CD4-positive, alpha-beta T cell (primary cell): ENCODE data around the gene PTTG1IP. TPM values are rescaled to one million over a fixed set of nuclear protein-coding genes. Genes with fewer than 3 reads are reported as not detected.

Experiments
- ATAC-seq: fragments of 200-7000 bp; cut with Tn5 transposase; one replicate; pipeline ENCODE4 v1.10.0; 2022; ENCODE audit warnings: mild to moderate bottlenecking; ENCODE audit not compliant: poor library complexity
- CTCF ChIA-PET: fragments of 350-600 bp; sonication (Branson Sonifier 250); formaldehyde crosslinking; loops from one replicate; lab custom pipeline; 2021; ENCODE audit warnings: antibody characterized with exemption, inconsistent platforms; lab: Charles Lee
- POLR2A ChIA-PET: fragments of 350-600 bp; sonication (Branson Sonifier 250); formaldehyde crosslinking; loops from one replicate; lab custom pipeline; 2021; ENCODE audit warnings: antibody characterized with exemption, inconsistent platforms; lab: Charles Lee
- DNase-seq, 14 experiments: peaks; one replicate each; pipeline ENCODE4 v3.0.0-alpha.2; 2013 to 2020; ENCODE audit warnings: mixed read lengths in 2 of 14
- H3K27ac ChIP-seq, 2 donors: one replicate each; pipeline versions ENCODE4 v1.5.1 to v1.7.0; 2013; ENCODE audit warnings: low read length in 2 of 2, low read depth in 1 of 2, mild to moderate bottlenecking in 1 of 2
- H3K27me3 ChIP-seq, 2 experiments: 1 replicate in 1 of 2; 2 replicates in 1 of 2; pipeline versions ENCODE4 v1.6.1 to v1.7.0; 2013; ENCODE audit warnings: low read length in 2 of 2, control low read depth in 1 of 2, mild to moderate bottlenecking in 1 of 2, moderate library complexity in 1 of 2; ENCODE audit not compliant: insufficient read depth in 2 of 2, control insufficient read depth in 1 of 2
- H3K36me3 ChIP-seq: one replicate; pipeline ENCODE4 v1.6.1; 2013; ENCODE audit warnings: low read length, control low read depth; ENCODE audit not compliant: insufficient read depth
- H3K4me1 ChIP-seq: one replicate; pipeline ENCODE4 v1.6.1; 2013; ENCODE audit warnings: low read length, control low read depth; ENCODE audit not compliant: insufficient read depth
- H3K4me3 ChIP-seq: one replicate; pipeline ENCODE4 v1.5.1; 2013; ENCODE audit warnings: mild to moderate bottlenecking, low read length, moderate library complexity
- H3K9me3 ChIP-seq, 2 experiments: 1 replicate in 1 of 2; 2 replicates in 1 of 2; pipeline versions ENCODE4 v1.6.1 to v1.7.0; 2013; ENCODE audit warnings: low read length in 2 of 2, mild to moderate bottlenecking in 2 of 2, control low read depth in 1 of 2, moderate library complexity in 1 of 2; ENCODE audit not compliant: control insufficient read depth in 1 of 2, insufficient read depth in 1 of 2
- H3K27ac Mint-ChIP-seq: one replicate; pipeline ENCODE4 v1.8.0; 2020; ENCODE audit warnings: mixed read lengths
- H3K27me3 Mint-ChIP-seq: one replicate; pipeline ENCODE4 v1.8.0; 2021; ENCODE audit warnings: mixed read lengths
- H3K36me3 Mint-ChIP-seq: one replicate; pipeline ENCODE4 v1.8.0; 2021; ENCODE audit warnings: low read depth, mixed read lengths
- H3K4me1 Mint-ChIP-seq: one replicate; pipeline ENCODE4 v1.8.0; 2021; ENCODE audit warnings: low read depth, mixed read lengths
- H3K4me3 Mint-ChIP-seq: one replicate; pipeline ENCODE4 v1.8.0; 2020; ENCODE audit warnings: mild to moderate bottlenecking, mixed read lengths
- H3K9me3 Mint-ChIP-seq: one replicate; pipeline ENCODE4 v1.8.0; 2020; ENCODE audit warnings: mixed read lengths
- CTCF ChIP-seq: fragments of 200-600 bp; IDR thresholded peaks from one replicate; pipeline ENCODE4 v1.8.0; 2022; ENCODE audit warnings: antibody characterized with exemption, mild to moderate bottlenecking
- intact Hi-C, 2 experiments: fragments of 100-400 bp; cut with DNase I in 1 of 2; cut with micrococcal nuclease in 1 of 2; formaldehyde crosslinking; loops; one replicate each; pipeline versions ENCODE4 v1.15.1 to v1.9.0; 2023 to 2025; cut with DNase I, micrococcal nuclease
- total RNA-seq, 174 experiments: library from RNA in 2 of 174; stranded (reverse) in 2 of 174; gene quantifications; one replicate each; pipeline ENCODE4 v1.2.3 and lab custom pipeline; 2021 to 2026

PTTG1IP gene
- total RNA-seq, 2 experiments from 2014 or later = 99.0 to 99.5 TPM

- Histone ChIP-seq H3K4me3 (peak overlapping the region; percentile 20), H3K36me3 (peaks cover 50% of the 10 kb centered on the region), H3K4me1 (peaks cover 80% of the 10 kb centered on the region), H3K9me3 (no peaks in the 10 kb centered on the region), H3K27ac (peak overlapping the region; percentile 15 to 30), H3K27me3 (no peaks in the 10 kb centered on the region)
- ChIA-PET POLR2A (interaction anchor here (2.4 kb wide), 1 partner anchor 8 kb away, joined by 11 read pairs; the partner anchor contains the start of gene PTTG1IP), CTCF (no interaction called here)
- Mint-ChIP-seq H3K27me3 (no peaks in the 10 kb centered on the region), H3K4me3 (peak overlapping the region; percentile 71), H3K36me3 (peaks cover 63% of the 10 kb centered on the region), H3K27ac (peak overlapping the region; percentile 58), H3K4me1 (peaks cover 83% of the 10 kb centered on the region), H3K9me3 (no peaks in the 10 kb centered on the region)
- intact Hi-C loops = no loop called here
- peak in 4 of 14 experiments; percentile 46 to 62 (median 54) for DNase-seq
- no peak for TF ChIP-seq CTCF
- ATAC-seq = peak; percentile 33
These were observed 7.8 kb downstream of the PTTG1IP start for GRCh38 chr21:44865561-44866280.

- Mint-ChIP-seq H3K9me3 (no peaks in the 10 kb centered on the region), H3K4me3 (no peak overlapping the region), H3K27me3 (no peaks in the 10 kb centered on the region), H3K4me1 (peaks cover 58% of the 10 kb centered on the region), H3K27ac (no peak overlapping the region), H3K36me3 (peaks cover 76% of the 10 kb centered on the region)
- Histone ChIP-seq H3K36me3 (peaks cover 72% of the 10 kb centered on the region), H3K27ac (no peak overlapping the region), H3K4me3 (no peak overlapping the region), H3K9me3 (no peaks in the 10 kb centered on the region), H3K27me3 (no peaks in the 10 kb centered on the region), H3K4me1 (peaks cover 54% of the 10 kb centered on the region)
- DNase-seq (no peak), ATAC-seq (no peak)
- CTCF ChIA-PET = no interaction called here
- POLR2A ChIA-PET = interaction anchor here (2.4 kb wide), 1 partner anchor 10 kb away, joined by 11 read pairs; the partner anchor contains the start of gene PTTG1IP
- TF ChIP-seq CTCF = no peak
- intact Hi-C loops = no loop called here
These were observed 10.4 kb downstream of the PTTG1IP start for GRCh38 chr21:44862869-44863685.

- no peak overlapping the region for H3K4me3 ChIP-seq
- no peak overlapping the region for H3K4me3 Mint-ChIP-seq
- peaks cover 84% of the 10 kb centered on the region for H3K36me3 Mint-ChIP-seq
- no peaks in the 10 kb centered on the region for H3K9me3 ChIP-seq
- intact Hi-C loops = no loop called here
- no peaks in the 10 kb centered on the region for H3K27me3 ChIP-seq
- peaks cover 52% of the 10 kb centered on the region for H3K4me1 Mint-ChIP-seq
- ChIA-PET CTCF (no interaction called here), POLR2A (no interaction called here)
- H3K27ac Mint-ChIP-seq = peak overlapping the region; percentile 30
- H3K27ac ChIP-seq = no peak overlapping the region
- no peak for ATAC-seq
- H3K9me3 Mint-ChIP-seq = no peaks in the 10 kb centered on the region
- TF ChIP-seq CTCF = no peak
- H3K36me3 ChIP-seq = peaks cover 87% of the 10 kb centered on the region
- H3K4me1 ChIP-seq = peaks cover 36% of the 10 kb centered on the region
- no peaks in the 10 kb centered on the region for H3K27me3 Mint-ChIP-seq
- no peak for DNase-seq
These were observed 14.7 kb downstream of the PTTG1IP start for GRCh38 chr21:44858791-44859190.
